ENCODE measurements around the gene PGBD2. TPM values are rescaled to one million over a fixed set of nuclear protein-coding genes. Genes with fewer than 3 reads are reported as not detected.
A peak's percentile ranks its signal among the peaks of the same experiment; 100 is the strongest.

PGBD2 gene
- total and polyA plus RNA-seq, 2 of the 13 experiments (the other 11 are each of a cell fraction or from before 2014, with no cell fraction given) = 6.0 to 7.4 TPM

DNA sequence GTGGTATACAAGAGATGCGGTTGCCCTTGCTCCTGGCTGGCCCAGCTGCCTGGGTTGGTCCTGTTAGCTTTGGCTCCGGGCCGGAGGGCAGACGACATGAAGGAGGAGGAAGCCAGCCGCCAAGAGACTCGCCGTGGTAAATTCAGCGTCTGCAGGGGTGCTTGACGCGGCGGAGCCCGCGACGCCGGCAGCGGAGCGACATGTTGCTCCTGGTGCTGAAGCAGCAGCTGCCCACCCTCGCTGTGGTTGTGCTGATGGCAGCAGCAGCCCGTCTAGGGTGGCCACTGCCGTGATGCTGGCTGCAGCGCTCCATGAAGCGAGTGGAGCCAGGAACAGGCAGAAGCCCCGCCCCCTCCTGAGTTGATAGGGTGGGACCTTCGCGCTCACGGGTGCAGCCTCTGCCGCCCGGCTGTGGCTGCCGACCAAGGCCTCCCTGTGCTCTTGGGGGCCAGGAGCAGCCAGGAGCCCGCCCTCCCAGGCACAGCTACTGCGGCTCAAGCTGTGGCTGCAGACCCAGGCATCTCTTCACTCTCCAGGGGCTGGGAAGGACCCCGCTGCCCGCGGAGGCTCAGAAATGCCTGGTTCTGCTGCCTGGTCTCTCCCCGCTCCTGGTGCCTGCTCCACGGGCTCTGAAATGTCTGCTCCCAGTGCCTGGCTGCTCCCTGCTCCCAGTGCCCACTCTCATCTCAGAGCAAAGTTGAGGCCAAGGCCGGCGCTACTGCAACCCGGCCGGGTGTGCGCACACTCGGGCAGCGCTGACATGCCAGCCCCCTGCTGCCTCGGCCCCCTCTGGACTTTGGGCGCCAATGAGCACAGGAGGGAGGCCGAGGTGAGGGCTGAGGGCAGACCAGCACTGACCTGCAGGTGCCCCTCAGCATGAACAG is 42.8 kb upstream of the PGBD2 start (continued):
- TF ChIP-seq SRSF1 (optimal IDR thresholded peaks at IDR 0.05; ENCODE audit: low read depth, low read length) (no peak), BRD4 (CRISPR knock-in tag; IDR thresholded peaks at IDR 0.05) (no peak; the same call in 1 of the 2 replicates), PAX8 (CRISPR knock-in tag; IDR thresholded peaks at IDR 0.05; ENCODE audit: borderline replicate concordance) (no peak), SNAI1 (CRISPR knock-in tag; IDR thresholded peaks at IDR 0.05; ENCODE audit: borderline replicate concordance) (no peak), HNRNPH1 (optimal IDR thresholded peaks at IDR 0.05; ENCODE audit: low read depth, low read length) (no peak), CAMTA2 (CRISPR knock-in tag; IDR thresholded peaks at IDR 0.05; ENCODE audit: borderline replicate concordance) (no peak), NCOA5 (CRISPR knock-in tag; IDR thresholded peaks at IDR 0.05) (no peak), CBFB (CRISPR knock-in tag; IDR thresholded peaks at IDR 0.05) (peak; percentile 30; the same call in 1 of the 2 replicates), ZFP36 (IDR thresholded peaks at IDR 0.05; ENCODE audit: borderline replicate concordance, low read depth, low read length, partially characterized antibody) (no peak), ZSCAN29 (CRISPR knock-in tag; conservative IDR thresholded peaks at IDR 0.05) (no peak), SRY (CRISPR knock-in tag; IDR thresholded peaks at IDR 0.05) (peak; percentile 80; the same call in 1 of the 2 replicates), KLF12 (CRISPR knock-in tag; IDR thresholded peaks at IDR 0.05; ENCODE audit: borderline replicate concordance) (no peak), ZNF143 (CRISPR knock-in tag; IDR thresholded peaks at IDR 0.05) (no peak)
- TF ChIP-seq, protein P1, sequence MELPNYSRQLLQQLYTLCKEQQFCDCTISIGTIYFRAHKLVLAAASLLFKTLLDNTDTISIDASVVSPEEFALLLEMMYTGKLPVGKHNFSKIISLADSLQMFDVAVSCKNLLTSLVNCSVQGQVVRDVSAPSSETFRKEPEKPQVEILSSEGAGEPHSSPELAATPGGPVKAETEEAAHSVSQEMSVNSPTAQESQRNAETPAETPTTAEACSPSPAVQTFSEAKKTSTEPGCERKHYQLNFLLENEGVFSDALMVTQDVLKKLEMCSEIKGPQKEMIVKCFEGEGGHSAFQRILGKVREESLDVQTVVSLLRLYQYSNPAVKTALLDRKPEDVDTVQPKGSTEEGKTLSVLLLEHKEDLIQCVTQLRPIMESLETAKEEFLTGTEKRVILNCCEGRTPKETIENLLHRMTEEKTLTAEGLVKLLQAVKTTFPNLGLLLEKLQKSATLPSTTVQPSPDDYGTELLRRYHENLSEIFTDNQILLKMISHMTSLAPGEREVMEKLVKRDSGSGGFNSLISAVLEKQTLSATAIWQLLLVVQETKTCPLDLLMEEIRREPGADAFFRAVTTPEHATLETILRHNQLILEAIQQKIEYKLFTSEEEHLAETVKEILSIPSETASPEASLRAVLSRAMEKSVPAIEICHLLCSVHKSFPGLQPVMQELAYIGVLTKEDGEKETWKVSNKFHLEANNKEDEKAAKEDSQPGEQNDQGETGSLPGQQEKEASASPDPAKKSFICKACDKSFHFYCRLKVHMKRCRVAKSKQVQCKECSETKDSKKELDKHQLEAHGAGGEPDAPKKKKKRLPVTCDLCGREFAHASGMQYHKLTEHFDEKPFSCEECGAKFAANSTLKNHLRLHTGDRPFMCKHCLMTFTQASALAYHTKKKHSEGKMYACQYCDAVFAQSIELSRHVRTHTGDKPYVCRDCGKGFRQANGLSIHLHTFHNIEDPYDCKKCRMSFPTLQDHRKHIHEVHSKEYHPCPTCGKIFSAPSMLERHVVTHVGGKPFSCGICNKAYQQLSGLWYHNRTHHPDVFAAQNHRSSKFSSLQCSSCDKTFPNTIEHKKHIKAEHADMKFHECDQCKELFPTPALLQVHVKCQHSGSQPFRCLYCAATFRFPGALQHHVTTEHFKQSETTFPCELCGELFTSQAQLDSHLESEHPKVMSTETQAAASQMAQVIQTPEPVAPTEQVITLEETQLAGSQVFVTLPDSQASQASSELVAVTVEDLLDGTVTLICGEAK (IDR thresholded peaks at IDR 0.05) = no peak
- TF ChIP-seq, protein P1 (CRISPR knock-in tag; IDR thresholded peaks at IDR 0.05) = peak; percentile 52; the same call in 1 of the 2 replicates
- TF ChIP-seq, protein P2, sequence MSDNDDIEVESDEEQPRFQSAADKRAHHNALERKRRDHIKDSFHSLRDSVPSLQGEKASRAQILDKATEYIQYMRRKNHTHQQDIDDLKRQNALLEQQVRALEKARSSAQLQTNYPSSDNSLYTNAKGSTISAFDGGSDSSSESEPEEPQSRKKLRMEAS (IDR thresholded peaks at IDR 0.05) = peak; percentile 68

Data from HepG2 (cell line).